GM19351 (cell line): ENCODE results near the gene CTNNA3.
A peak's percentile ranks its signal among the peaks of the same experiment; 100 is the strongest.
"Not testable (repeated sequence)": the region's sequence is repeated elsewhere in the genome, so short reads cannot be mapped to it uniquely, and the experiment has no call there.

Source experiments
- ATAC-seq: cut with Tn5 transposase; IDR thresholded peaks from one replicate; pipeline ENCODE4 v1.9.1; 2021; ENCODE audit warnings: mild to moderate bottlenecking, moderate library complexity; ENCODE audit not compliant: unreplicated experiment

CTNNA3 gene

GRCh38 chr10:67696029-67696428 is at the start of gene CTNNA3:
TSS of gene CTNNA3 (minus strand) at chr10:67696195.
- peak; percentile 77 for ATAC-seq

DNA sequence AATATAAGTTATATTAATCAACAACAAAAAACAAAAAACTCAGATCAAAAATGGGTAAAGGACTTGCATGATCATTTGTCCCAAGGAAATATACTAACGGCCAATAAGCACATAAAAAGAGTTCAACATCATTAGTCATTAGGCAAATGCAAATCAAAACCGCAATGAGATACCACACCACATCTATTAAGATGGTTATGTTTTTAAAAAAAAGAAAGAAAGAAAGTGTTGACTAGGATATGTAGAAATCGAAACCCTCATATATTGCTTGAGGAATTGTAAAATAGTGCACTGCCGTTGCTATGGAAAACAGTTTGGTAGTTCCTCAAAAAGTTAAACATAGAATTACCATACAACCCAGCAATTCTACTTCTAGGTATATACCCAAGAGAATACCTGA is 39.4 kb upstream of the CTNNA3 start:
- peak; percentile 65 for ATAC-seq

- no peak for ATAC-seq
These were observed 37.5 kb upstream of the CTNNA3 start for GRCh38 chr10:67733511-67733910.

DNA sequence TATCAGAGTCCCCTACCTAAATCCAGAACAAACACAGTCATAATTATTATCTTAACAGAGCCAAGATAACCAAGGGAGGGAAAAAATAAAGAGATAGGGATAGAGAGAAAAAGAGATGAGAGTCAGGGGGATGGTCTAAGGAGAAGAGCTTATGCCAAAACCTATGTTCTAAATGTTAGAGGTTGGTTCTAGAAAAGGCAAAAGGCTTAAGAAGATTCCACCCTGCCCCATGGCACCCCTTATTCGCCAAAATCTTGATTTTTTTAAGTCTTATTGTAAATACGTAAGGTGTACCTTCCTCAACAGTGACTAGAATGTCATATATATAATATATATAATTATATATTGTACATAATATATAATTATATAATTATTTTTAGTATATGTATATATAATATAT is 29.6 kb upstream of the CTNNA3 start:
- no peak for ATAC-seq

DNA sequence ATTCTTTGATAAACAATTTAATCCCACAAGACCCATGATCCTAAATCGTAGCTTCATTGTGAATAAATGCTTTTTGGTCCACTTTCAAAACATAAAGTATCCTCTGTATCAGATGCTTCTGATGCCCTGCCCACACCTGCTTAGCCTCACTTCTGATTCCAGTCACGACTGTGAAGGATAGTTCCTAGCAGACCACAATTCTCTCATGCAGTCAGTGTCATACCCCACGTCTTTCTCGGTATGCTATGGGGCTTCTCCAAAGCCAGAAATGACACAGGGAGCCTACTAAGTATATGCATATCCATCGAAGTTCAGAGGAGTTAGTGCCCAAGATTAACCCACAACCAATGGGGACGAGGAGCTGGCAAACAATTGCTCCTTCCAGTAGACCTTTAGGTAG is 27.6 kb upstream of the CTNNA3 start:
- peak; percentile 64 for ATAC-seq

- ATAC-seq = peak; percentile 92
These were observed 26.1 kb upstream of the CTNNA3 start for GRCh38 chr10:67722113-67722512.

- not testable (repeated sequence) for ATAC-seq
These were observed 20.5 kb upstream of the CTNNA3 start for GRCh38 chr10:67716455-67716854.

- no peak for ATAC-seq
These were observed 9.9 kb upstream of the CTNNA3 start for GRCh38 chr10:67705921-67706320.

DNA sequence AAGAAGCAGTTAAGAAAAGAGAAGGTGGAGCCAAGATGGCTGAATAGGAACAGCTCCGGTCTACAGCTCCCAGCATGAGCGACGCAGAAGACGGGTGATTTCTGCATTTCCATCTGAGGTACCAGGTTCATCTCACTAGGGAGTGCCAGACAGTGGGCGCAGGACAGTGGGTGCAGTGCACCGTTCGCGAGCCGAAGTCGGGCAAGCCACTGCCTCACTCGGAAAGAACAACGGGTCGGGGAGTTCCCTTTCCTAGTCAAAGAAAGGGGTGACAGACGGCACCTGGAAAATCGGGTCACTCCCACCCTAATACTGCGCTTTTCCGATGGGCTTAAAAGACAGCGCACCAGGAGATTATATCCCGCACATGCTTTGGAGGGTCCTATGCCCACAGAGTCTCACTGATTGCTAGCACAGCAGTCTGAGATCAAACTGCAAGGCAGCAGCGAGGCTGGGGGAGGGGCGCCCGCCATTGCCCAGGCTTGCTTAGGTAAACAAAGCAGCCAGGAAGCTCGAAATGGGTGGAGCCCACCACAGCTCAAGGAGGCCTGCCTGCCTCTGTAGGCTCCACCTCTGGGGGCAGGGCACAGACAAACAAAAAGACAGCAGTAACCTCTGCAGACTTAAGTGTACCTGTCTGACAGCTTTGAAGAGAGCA is 3.7 kb upstream of the CTNNA3 start:
- not testable (repeated sequence) for ATAC-seq

GRCh38 chr10:67698164-67698563 is 2.2 kb upstream of the CTNNA3 start:
- ATAC-seq = no peak

DNA sequence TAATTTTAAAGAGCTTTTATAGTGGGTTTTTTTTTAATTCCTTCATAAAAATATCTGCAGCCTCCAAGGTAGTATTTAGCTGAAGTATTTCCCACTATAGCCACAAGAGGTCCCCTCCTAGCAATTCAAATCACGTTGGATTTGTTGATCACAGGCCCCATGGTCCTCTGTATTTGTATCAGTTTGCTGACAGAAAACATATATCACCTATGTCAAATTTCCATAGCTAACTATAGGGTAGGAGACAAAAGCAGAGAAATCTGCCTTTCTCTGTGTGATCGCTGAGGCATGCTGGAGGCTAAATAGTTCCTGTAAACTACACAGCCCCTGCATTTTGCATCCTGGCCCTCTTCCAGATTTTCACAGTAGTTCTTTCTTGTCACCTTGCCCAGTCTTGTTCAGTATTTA is 1.7 kb upstream of the CTNNA3 start:
- ATAC-seq = peak; percentile 85

DNA sequence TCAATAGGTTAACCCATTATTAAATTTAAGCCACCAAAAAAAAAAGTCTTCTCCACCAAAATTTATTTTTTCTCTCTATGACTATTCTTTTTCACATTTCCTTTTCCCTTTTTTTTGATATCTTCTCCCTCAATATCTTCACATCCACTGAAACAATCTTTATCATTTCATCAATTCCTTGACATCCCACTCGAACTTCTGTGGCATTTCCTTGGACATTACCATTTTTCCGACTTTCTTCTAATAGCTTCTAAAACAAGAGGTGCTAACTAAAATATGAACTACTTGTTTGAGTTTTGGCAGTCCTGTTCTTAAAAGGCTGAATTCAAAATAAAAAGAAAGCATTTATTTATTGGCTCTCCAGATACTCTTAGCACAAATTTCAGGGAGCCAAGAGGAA is 684 bp upstream of the CTNNA3 start:
- no peak for ATAC-seq

GRCh38 chr10:67695555-67695954 is 440 bp downstream of the CTNNA3 start:
- ATAC-seq = no peak

DNA sequence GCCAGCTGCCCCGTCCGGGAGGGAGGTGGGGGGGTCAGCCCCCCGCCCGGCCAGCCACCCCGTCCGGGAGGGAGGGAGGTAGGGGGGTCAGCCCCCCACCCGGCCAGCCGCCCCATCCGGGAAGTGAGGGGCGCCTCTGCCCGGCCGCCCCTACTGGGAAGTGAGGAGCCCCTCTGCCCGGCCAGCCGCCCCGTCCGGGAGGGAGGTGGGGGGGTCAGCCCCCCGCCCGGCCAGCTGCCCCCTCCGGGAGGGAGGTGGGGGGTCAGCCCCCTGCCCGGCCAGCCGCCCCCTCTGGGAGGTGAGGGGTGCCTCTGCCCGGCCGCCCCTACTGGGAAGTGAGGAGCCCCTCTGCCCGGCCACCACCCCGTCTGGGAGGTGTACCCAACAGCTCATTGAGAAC is 4.1 kb downstream of the CTNNA3 start:
- not testable (repeated sequence) for ATAC-seq

DNA sequence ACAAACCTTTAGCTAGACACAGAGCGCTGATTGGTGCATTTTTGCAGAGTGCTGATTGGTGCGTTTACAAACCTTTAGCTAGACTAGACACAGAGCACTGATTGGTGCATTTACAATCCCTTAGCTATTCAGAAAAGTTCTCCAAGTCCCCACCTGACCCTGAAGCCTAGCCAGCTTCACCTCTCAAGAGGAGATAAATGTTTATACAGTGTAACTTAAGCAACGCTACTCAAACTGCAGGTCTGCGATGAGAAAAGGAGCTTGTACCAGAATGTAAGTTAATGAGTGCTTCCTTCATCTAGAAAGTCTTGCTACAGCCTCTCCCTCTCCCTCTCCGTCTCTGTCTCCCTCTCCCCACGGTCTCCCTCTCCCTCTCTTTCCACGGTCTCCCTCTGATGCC is 5.5 kb downstream of the CTNNA3 start:
- not testable (repeated sequence) for ATAC-seq

- ATAC-seq = not testable (repeated sequence)
These were observed 11.9 kb downstream of the CTNNA3 start for GRCh38 chr10:67684140-67684539.

- no peak for ATAC-seq
These were observed 17.5 kb downstream of the CTNNA3 start for GRCh38 chr10:67678335-67678974.

DNA sequence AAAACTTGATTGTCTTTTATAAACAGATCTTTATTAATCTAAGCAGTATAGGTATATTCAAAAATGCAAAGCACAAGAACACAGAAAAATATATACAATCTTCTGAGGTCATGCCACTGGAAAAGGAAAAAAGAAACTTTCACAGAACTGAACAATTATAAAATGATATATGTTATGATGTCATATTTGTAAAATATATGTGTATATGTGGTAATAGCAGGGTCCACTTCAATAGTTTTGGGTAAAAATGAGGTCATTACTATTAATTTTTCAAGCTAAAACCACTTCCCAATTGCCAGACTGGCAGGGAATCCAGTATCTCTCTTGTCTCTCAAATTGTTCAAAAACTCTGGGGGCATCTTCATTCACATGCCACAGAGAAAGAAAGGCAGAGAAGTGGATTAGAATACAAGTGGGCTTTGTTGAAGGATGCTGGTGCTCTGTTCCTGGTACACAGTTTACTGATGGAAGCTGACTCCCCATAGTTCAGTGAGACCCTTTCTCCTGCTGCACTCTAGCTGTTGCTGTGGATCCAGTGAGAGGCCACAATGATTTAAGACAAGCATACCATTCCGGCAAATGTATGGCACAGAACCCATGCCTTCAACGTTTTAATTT is 19.7 kb downstream of the CTNNA3 start:
- ATAC-seq = no peak

DNA sequence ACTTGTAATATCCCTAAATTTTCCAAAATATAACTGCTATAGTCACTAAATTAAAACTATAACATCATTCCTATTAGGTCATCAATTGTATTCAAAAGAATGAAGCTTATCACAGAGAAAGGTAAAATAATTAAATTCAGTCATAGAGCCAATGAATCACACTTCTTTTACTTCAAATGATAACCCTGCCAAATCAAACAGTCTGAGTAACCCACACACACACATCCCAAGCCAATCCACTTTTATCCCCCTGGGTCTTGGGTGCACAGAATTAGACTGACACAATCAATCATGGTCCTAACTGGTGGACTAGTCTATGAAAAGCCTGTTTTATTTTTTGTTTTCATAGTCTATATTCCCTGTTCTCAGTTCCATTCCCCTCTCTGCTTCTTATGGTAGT is 25.6 kb downstream of the CTNNA3 start:
- no peak for ATAC-seq

GRCh38 chr10:67669978-67670377 is 26.0 kb downstream of the CTNNA3 start:
- ATAC-seq = no peak

DNA sequence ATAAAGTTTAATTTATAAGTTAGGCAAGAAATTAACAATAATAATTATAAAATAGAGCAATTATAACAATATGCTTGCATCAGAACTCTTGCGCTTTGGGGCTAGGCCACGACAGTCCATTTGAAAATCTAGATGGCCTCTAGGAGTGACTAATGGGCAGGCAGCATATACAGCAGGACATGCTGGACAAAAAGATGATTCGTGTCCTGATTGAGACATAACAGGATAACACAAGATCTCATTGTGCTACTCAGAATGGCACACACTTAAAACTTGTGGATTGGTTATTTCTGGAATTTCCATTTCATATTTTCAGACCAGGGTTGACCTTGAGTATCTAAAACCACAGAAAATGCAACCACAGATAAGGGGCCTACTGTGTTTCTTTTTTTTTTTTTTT is 27.5 kb downstream of the CTNNA3 start:
- ATAC-seq = no peak

- no peak for ATAC-seq
These were observed 29.0 kb downstream of the CTNNA3 start for GRCh38 chr10:67667035-67667425.
